Measurements from ENCODE around the gene KCNK15.

KCNK15 gene

GRCh38 chr20:44765701-44766347 lies 20.2 kb downstream of the KCNK15 start:
- no peak for DNase-seq (ENCODE audit: low read depth)
- no peak overlapping the region for H3K4me3 ChIP-seq (ENCODE audit: control insufficient read depth, low read depth, low read length)
- TF ChIP-seq CTCF (IDR thresholded peaks at IDR 0.05; ENCODE audit: control insufficient read depth, insufficient read depth, low read depth, low read length, missing control alignments), result no peak

GRCh38 chr20:44768256-44768655 lies 22.6 kb downstream of the KCNK15 start:
- no peak overlapping the region for H3K4me3 ChIP-seq (ENCODE audit: control insufficient read depth, low read depth, low read length)
- no peak for TF ChIP-seq CTCF (IDR thresholded peaks at IDR 0.05; ENCODE audit: control insufficient read depth, insufficient read depth, low read depth, low read length, missing control alignments)
- DNase-seq (ENCODE audit: low read depth), result no peak

GRCh38 chr20:44768854-44769480 lies 23.3 kb downstream of the KCNK15 start:
- no peak overlapping the region for H3K4me3 ChIP-seq (ENCODE audit: control insufficient read depth, low read depth, low read length)
- DNase-seq (ENCODE audit: low read depth), result no peak
- TF ChIP-seq CTCF (IDR thresholded peaks at IDR 0.05; ENCODE audit: control insufficient read depth, insufficient read depth, low read depth, low read length, missing control alignments), result no peak

- no peak for DNase-seq (ENCODE audit: low read depth)
- TF ChIP-seq CTCF (IDR thresholded peaks at IDR 0.05; ENCODE audit: control insufficient read depth, insufficient read depth, low read depth, low read length, missing control alignments), result no peak
- no peak overlapping the region for H3K4me3 ChIP-seq (ENCODE audit: control insufficient read depth, low read depth, low read length)
Observed at GRCh38 chr20:44769481-44769863, 23.8 kb downstream of the KCNK15 start.

- no peak for TF ChIP-seq CTCF (IDR thresholded peaks at IDR 0.05; ENCODE audit: control insufficient read depth, insufficient read depth, low read depth, low read length, missing control alignments)
- no peak for DNase-seq (ENCODE audit: low read depth)
- H3K4me3 ChIP-seq (ENCODE audit: control insufficient read depth, low read depth, low read length), result no peak overlapping the region
Observed at GRCh38 chr20:44770484-44771171, 25.0 kb downstream of the KCNK15 start.

- TF ChIP-seq CTCF (IDR thresholded peaks at IDR 0.05; ENCODE audit: control insufficient read depth, insufficient read depth, low read depth, low read length, missing control alignments), result no peak
- no peak overlapping the region for H3K4me3 ChIP-seq (ENCODE audit: control insufficient read depth, low read depth, low read length)
- DNase-seq (ENCODE audit: low read depth), result no peak
Observed at GRCh38 chr20:44771172-44771535, 25.5 kb downstream of the KCNK15 start.
